OCI-LY1 (cell line): ENCODE measurements around the gene OR10G8.

Source experiments
- H2AFZ ChIP-seq: fragments of 200-600 bp; sonication (generic), shearing (Covaris generic); 2 replicates; pipeline ENCODE4 v1.6.0; 2014; ENCODE audit warnings: antibody characterized with exemption, mild to moderate bottlenecking, low read length
- H3F3A ChIP-seq: fragments of 200-600 bp; sonication (generic), shearing (Covaris generic); 2 replicates; pipeline ENCODE4 v1.6.0; 2014; ENCODE audit warnings: mild to moderate bottlenecking, antibody characterized with exemption, low read length, moderate library complexity; ENCODE audit not compliant: insufficient read depth
- H3K27ac ChIP-seq: fragments of 200-600 bp; sonication (generic); 2 replicates; pipeline ENCODE4 v1.5.1; 2014; ENCODE audit warnings: low read length, mixed run types, mild to moderate bottlenecking, low read depth; ENCODE audit not compliant: poor library complexity, severe bottlenecking
- H3K27me3 ChIP-seq: fragments of 200-600 bp; sonication (generic); 2 replicates; pipeline ENCODE4 v1.6.0; 2014; ENCODE audit warnings: antibody characterized with exemption, mild to moderate bottlenecking, low read length, moderate library complexity; ENCODE audit not compliant: insufficient read depth
- H3K36me3 ChIP-seq: fragments of 200-600 bp; sonication (generic); 2 replicates; pipeline ENCODE4 v1.6.1; 2014; ENCODE audit warnings: mild to moderate bottlenecking, antibody characterized with exemption, low read length, moderate library complexity, mixed read lengths; ENCODE audit not compliant: insufficient read depth
- H3K4me1 ChIP-seq: fragments of 200-600 bp; sonication (generic); 2 replicates; pipeline ENCODE4 v1.5.1; 2014; ENCODE audit warnings: mild to moderate bottlenecking, low read length, moderate library complexity; ENCODE audit not compliant: insufficient read depth, severe bottlenecking
- H3K4me2 ChIP-seq: fragments of 200-600 bp; sonication (generic), shearing (Covaris generic); 2 replicates; pipeline ENCODE4 v1.6.1; 2014; ENCODE audit warnings: low read length
- H3K4me3 ChIP-seq: fragments of 200-600 bp; sonication (generic); 2 replicates; pipeline ENCODE4 v1.5.1; 2014; ENCODE audit warnings: low read length, low read depth, mild to moderate bottlenecking, mixed read lengths; ENCODE audit not compliant: poor library complexity, severe bottlenecking
- H3K79me2 ChIP-seq: fragments of 200-600 bp; shearing (Covaris generic); 2 replicates; pipeline ENCODE4 v1.6.1; 2016; ENCODE audit warnings: mixed run types, low read length, mixed read lengths; ENCODE audit not compliant: insufficient read depth
- H3K9ac ChIP-seq: fragments of 200-600 bp; sonication (generic), shearing (Covaris generic); 2 replicates; pipeline ENCODE4 v1.6.1; 2014; ENCODE audit warnings: mild to moderate bottlenecking, low read length, mixed read lengths
- H3K9me2 ChIP-seq: fragments of 200-600 bp; sonication (generic), shearing (Covaris generic); 2 replicates; pipeline ENCODE4 v1.6.1; 2014; ENCODE audit warnings: low read depth, mild to moderate bottlenecking, low read length, mixed read lengths
- H3K9me3 ChIP-seq: fragments of 200-600 bp; shearing (Covaris generic); 2 replicates; pipeline ENCODE4 v1.6.1; 2014; ENCODE audit warnings: low read length, mixed read lengths
- H4K20me1 ChIP-seq: fragments of 200-600 bp; sonication (generic), shearing (Covaris generic); 2 replicates; pipeline ENCODE4 v1.6.0; 2016; ENCODE audit warnings: mild to moderate bottlenecking, low read length; ENCODE audit not compliant: insufficient read depth
- EZH2 ChIP-seq: fragments of 200-600 bp; sonication (generic), shearing (Covaris generic); IDR thresholded peaks from 2 replicates; pipeline ENCODE4 v1.8.0; 2017; ENCODE audit warnings: borderline replicate concordance, mixed run types, mild to moderate bottlenecking, antibody characterized with exemption, low read length, moderate library complexity, mixed read lengths

Gene OR10G8

DNA sequence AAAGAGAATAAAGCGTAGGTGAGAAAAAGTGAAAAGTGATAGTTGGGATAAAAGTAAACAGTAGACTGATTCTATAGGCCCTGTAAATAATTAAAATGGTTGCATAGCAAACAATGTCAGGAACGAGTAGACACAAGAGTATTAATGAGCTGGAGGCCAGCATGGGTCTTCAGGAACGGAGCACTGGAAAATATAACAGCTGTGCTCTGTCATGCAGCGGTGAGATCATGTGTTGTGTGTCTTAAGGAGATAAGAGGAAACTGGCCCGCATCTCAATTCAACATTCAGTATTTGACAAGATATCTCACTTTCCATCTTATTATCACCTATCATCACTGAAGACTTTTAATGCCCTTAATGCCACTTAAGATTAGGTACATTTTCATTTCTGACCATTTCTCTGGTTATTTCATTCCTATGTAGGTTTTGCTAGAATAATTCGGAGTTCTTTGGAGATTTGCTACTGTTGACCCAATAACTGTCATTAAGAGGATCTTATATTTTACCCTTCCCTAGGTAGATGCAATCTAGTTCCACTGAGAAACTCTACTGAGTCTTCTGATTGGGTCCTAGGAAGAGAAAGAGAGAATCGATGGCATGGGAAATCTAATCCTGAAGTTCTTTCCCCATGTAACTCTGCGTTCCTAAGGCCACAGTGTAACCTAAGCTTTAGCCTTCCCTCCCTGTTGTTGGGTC lies 53.2 kb downstream of the OR10G8 start:
- Histone ChIP-seq H4K20me1 (no peaks in the 10 kb centered on the region), H3K4me2 (no peak overlapping the region), H2AFZ (no peak overlapping the region), H3K27me3 (no peaks in the 10 kb centered on the region), H3K9me2 (no peaks in the 10 kb centered on the region), H3K4me1 (no peaks in the 10 kb centered on the region), H3K9me3 (no peaks in the 10 kb centered on the region), H3K27ac (no peak overlapping the region), H3F3A (no peaks in the 10 kb centered on the region), H3K9ac (no peak overlapping the region), H3K36me3 (no peaks in the 10 kb centered on the region), H3K79me2 (no peaks in the 10 kb centered on the region), H3K4me3 (no peak overlapping the region)
- no peak for TF ChIP-seq EZH2
